Type B pancreatic cell (in vitro differentiated cells): ENCODE results near the gene AKAP7. TPM values are rescaled to one million over a fixed set of nuclear protein-coding genes. Genes with fewer than 3 reads are reported as not detected.

ENCODE experiments used
- DNase-seq: peaks from one replicate; pipeline ENCODE4 v3.0.0; 2021; ENCODE audit warnings: mixed read lengths; ENCODE audit not compliant: unreplicated experiment; ENCODE audit errors: extremely low spot score
- H3K27ac Mint-ChIP-seq: 2 replicates; pipeline ENCODE4 v1.8.0; 2021; ENCODE audit warnings: mild to moderate bottlenecking, mixed read lengths
- H3K27me3 Mint-ChIP-seq: 2 replicates; pipeline ENCODE4 v1.8.0; 2021; ENCODE audit warnings: mixed read lengths
- H3K36me3 Mint-ChIP-seq: 2 replicates; pipeline ENCODE4 v1.8.0; 2021; ENCODE audit warnings: mixed read lengths
- H3K4me1 Mint-ChIP-seq: one replicate; pipeline ENCODE4 v1.8.0; 2021; ENCODE audit warnings: mixed read lengths; ENCODE audit not compliant: unreplicated experiment
- H3K4me3 Mint-ChIP-seq: 2 replicates; pipeline ENCODE4 v1.8.0; 2021; ENCODE audit warnings: mild to moderate bottlenecking, mixed read lengths
- H3K9me3 Mint-ChIP-seq: 2 replicates; pipeline ENCODE4 v1.8.0; 2021; ENCODE audit warnings: mixed read lengths
- total RNA-seq: library from RNA; stranded (reverse); gene quantifications from 2 replicates; pipeline ENCODE4 v1.2.1, GENCODE V29; 2021; ENCODE audit warnings: low replicate concordance
- TF ChIP-seq, protein P1 (sequence below): fragments of 200-600 bp; sonication (generic); conservative IDR thresholded peaks from 2 replicates; pipeline ENCODE4 v1.5.0; 2021; ENCODE audit warnings: antibody characterized with exemption, mild to moderate bottlenecking

AKAP7 gene
- total RNA-seq, 1 donor from 2014 or later = 7.2 TPM

GRCh38 chr6:131286469-131287040, 151.3 kb downstream of the AKAP7 start:
- TF ChIP-seq, protein P1, sequence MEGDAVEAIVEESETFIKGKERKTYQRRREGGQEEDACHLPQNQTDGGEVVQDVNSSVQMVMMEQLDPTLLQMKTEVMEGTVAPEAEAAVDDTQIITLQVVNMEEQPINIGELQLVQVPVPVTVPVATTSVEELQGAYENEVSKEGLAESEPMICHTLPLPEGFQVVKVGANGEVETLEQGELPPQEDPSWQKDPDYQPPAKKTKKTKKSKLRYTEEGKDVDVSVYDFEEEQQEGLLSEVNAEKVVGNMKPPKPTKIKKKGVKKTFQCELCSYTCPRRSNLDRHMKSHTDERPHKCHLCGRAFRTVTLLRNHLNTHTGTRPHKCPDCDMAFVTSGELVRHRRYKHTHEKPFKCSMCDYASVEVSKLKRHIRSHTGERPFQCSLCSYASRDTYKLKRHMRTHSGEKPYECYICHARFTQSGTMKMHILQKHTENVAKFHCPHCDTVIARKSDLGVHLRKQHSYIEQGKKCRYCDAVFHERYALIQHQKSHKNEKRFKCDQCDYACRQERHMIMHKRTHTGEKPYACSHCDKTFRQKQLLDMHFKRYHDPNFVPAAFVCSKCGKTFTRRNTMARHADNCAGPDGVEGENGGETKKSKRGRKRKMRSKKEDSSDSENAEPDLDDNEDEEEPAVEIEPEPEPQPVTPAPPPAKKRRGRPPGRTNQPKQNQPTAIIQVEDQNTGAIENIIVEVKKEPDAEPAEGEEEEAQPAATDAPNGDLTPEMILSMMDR = no peak
- H3K4me3 Mint-ChIP-seq = no peak overlapping the region
- no peaks in the 10 kb centered on the region for H3K9me3 Mint-ChIP-seq
- peaks cover 4% of the 10 kb centered on the region for H3K4me1 Mint-ChIP-seq
- no peak overlapping the region for H3K27ac Mint-ChIP-seq
- no peaks in the 10 kb centered on the region for H3K27me3 Mint-ChIP-seq
- DNase-seq = no peak
- H3K36me3 Mint-ChIP-seq = no peaks in the 10 kb centered on the region

DNA sequence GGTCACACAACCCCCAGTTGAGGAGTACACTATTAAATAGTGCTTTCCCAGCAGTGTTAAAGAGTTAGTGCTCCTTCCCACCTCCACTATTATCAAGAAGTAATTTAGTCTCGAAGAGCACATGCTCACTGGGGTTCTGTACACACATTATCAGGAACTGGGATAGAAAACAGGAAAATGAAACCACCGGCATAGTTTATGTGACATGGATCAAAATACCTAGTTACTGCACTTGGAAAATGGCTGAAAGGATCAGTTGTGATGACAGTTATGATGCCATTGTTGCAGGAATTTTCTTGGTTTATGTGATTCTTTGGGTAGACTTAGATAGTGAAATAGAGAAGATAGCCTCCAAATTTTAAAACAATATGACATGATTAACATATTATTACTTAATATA, 152.9 kb downstream of the AKAP7 start:
- TF ChIP-seq, protein P1 = no peak
- Mint-ChIP-seq H3K27me3 (no peaks in the 10 kb centered on the region), H3K27ac (no peak overlapping the region), H3K9me3 (no peaks in the 10 kb centered on the region), H3K4me1 (peaks cover 12% of the 10 kb centered on the region), H3K36me3 (no peaks in the 10 kb centered on the region), H3K4me3 (no peak overlapping the region)
- no peak for DNase-seq

DNA sequence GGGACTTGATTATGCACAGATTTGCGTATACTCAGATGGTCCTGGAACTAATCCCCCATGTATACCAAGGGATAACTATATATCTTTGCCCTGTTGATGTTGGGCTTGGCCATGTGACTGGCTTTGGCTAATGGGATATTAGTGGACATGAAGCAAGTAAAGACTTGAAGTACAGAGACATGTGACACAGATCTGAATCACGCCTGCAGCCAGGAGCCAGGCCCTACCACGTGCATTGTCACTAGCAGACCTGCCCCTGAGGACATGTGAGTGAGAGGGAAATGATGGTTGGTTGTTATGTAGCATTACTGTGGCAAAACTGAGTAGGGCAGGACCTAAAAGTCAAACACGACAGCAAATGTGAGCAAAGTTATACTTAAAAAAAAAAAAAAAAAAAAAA, 155.7 kb downstream of the AKAP7 start:
- Mint-ChIP-seq H3K27ac (no peak overlapping the region), H3K4me1 (peaks cover 19% of the 10 kb centered on the region)
- TF ChIP-seq, protein P1 = no peak

DNA sequence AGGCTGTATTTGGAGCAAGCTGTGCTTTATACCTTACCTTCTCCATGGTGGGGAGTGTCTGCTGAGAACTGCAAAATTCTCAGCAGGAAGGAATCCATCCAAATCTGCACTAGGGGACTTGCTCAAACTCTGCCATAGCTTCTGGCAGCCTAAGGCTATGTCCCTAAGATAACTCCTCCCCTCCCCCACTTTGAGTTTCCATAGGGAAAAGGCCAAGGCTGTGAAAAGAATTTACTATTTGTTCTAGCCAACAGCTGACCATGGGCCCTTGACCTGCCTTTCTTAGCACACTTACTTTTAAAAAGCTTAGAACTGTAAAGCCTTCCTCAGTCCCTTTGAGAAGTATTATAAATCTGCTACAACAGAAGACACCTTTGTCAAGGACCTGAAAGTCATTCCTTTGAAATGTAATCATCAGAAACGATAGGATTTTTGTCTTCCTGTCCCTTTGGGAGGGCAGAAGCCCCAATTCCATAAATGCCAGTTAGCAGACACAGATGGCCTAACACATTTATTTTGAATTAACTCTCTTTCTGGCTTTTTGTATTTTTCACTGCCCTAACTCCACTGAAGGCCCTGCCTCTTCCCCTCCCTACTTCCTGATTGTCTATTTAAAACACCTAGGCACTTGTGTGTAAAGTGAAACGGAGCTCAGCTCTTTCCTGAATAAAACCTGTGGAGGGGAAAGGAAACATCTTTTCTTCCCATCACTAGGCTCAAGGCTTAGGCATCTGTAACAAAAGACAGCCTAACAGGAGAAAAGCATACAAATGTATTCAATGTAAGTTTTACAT, 157.1 kb downstream of the AKAP7 start:
- H3K9me3 Mint-ChIP-seq = peaks cover 8% of the 10 kb centered on the region
- no peak overlapping the region for H3K4me3 Mint-ChIP-seq
- peaks cover 19% of the 10 kb centered on the region for H3K4me1 Mint-ChIP-seq
- H3K36me3 Mint-ChIP-seq = no peaks in the 10 kb centered on the region
- H3K27ac Mint-ChIP-seq = peak overlapping the region; percentile 26
- TF ChIP-seq, protein P1 = no peak
- peaks cover 24% of the 10 kb centered on the region for H3K27me3 Mint-ChIP-seq
- no peak for DNase-seq

More for the DNA sequence above, 155.7 kb downstream of the AKAP7 start:
- H3K27me3 Mint-ChIP-seq = peaks cover 13% of the 10 kb centered on the region
- no peak for DNase-seq
- H3K9me3 Mint-ChIP-seq = peaks cover 7% of the 10 kb centered on the region
- H3K36me3 Mint-ChIP-seq = no peaks in the 10 kb centered on the region
- H3K4me3 Mint-ChIP-seq = no peak overlapping the region

DNA sequence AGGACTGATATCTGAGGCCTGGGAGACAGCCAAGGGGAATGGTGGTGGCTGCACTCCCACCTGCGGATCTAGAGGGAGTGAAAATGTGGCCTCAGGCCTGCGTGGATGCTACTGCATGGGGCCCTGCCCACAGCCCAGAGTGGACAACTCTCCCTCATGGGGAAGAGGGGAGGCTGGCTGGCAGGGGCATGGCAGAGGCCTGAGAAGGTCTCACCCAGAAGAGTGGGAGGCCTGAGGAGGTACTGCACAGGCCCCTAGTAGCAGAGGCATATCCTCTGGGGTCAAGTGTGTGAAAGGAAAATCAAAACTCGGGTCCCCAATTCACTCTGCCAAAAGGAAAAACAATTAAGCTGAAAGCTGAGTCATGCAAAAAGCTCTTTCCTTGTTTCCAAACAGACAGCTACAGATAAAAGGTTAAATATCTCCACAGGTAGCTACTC, 158.2 kb downstream of the AKAP7 start:
- no peak overlapping the region for H3K4me3 Mint-ChIP-seq
- H3K27ac Mint-ChIP-seq = no peak overlapping the region
- peaks cover 8% of the 10 kb centered on the region for H3K9me3 Mint-ChIP-seq
- DNase-seq = no peak
- H3K36me3 Mint-ChIP-seq = no peaks in the 10 kb centered on the region
- H3K4me1 Mint-ChIP-seq = peaks cover 19% of the 10 kb centered on the region
- TF ChIP-seq, protein P1 = no peak
- peaks cover 29% of the 10 kb centered on the region for H3K27me3 Mint-ChIP-seq
